OCI-LY3 (cell line): Measurements from ENCODE around the gene MUC5B.

Experiments used
- H2AFZ ChIP-seq: fragments of 200-600, 300-600 bp; shearing (Covaris generic); 2 replicates; pipeline ENCODE4 v1.6.0; 2014; ENCODE audit warnings: antibody characterized with exemption, low read depth, low read length
- H3K27ac ChIP-seq: fragments of 200-600, 300-600 bp; sonication (generic); 2 replicates; pipeline ENCODE4 v1.5.1; 2014; ENCODE audit warnings: mild to moderate bottlenecking, low read length, moderate library complexity, mixed read lengths
- H3K27me3 ChIP-seq: fragments of 200-600, 300-600 bp; sonication (generic); 2 replicates; pipeline ENCODE4 v1.6.1; 2014; ENCODE audit warnings: low read depth, low read length, mixed read lengths
- H3K36me3 ChIP-seq: fragments of 200-600, 300-600 bp; sonication (generic); replicated peaks from 2 replicates; pipeline ENCODE3; 2014; ENCODE audit warnings: low read depth, low read length, mixed read lengths
- H3K4me1 ChIP-seq: fragments of 300-600, 200-600 bp; sonication (generic); 2 replicates; pipeline ENCODE4 v1.6.1; 2014; ENCODE audit warnings: low read length, mixed read lengths
- H3K4me2 ChIP-seq: fragments of 200-600, 300-600 bp; sonication (generic); 2 replicates; pipeline ENCODE4 v1.6.1; 2014; ENCODE audit warnings: low read length, mixed read lengths
- H3K4me3 ChIP-seq: fragments of 300-600, 200-600 bp; sonication (generic); 2 replicates; pipeline ENCODE4 v1.5.1; 2014; ENCODE audit warnings: antibody characterized with exemption, mild to moderate bottlenecking, low read length, moderate library complexity
- H3K79me2 ChIP-seq: fragments of 300-600, 200-600 bp; shearing (Covaris generic); 2 replicates; pipeline ENCODE4 v1.6.1; 2014; ENCODE audit warnings: mild to moderate bottlenecking, low read length, mixed read lengths
- H3K9ac ChIP-seq: fragments of 300-600, 200-600 bp; shearing (Covaris generic); 2 replicates; pipeline ENCODE4 v1.6.0; 2014; ENCODE audit warnings: mild to moderate bottlenecking, low read length, moderate library complexity
- H3K9me3 ChIP-seq: fragments of 200-600, 300-600 bp; shearing (Covaris generic); 2 replicates; pipeline ENCODE4 v1.6.1; 2014; ENCODE audit warnings: low read length, mixed read lengths; ENCODE audit not compliant: insufficient read depth
- H4K20me1 ChIP-seq: fragments of 200-600, 300-600 bp; sonication (generic); 2 replicates; pipeline ENCODE4 v1.6.1; 2016; ENCODE audit warnings: low read length, mixed read lengths; ENCODE audit not compliant: insufficient read depth
- CTCF ChIP-seq: fragments of 200-600, 300-600 bp; sonication (generic); IDR thresholded peaks from 2 replicates; pipeline ENCODE4 v1.5.1; 2014; ENCODE audit warnings: antibody characterized with exemption, low read length, low read depth
- EZH2phosphoT487 ChIP-seq: fragments of 200-600 bp; shearing (Covaris generic); IDR thresholded peaks from 2 replicates; pipeline ENCODE4 v1.6.1; 2018; ENCODE audit warnings: antibody characterized with exemption, mixed run types, low read depth

MUC5B gene

GRCh38 chr11:1202154-1202775 lies 20.6 kb upstream of the MUC5B start:
- H3K4me3 ChIP-seq = no peak overlapping the region
- H3K36me3 ChIP-seq = no peaks in the 10 kb centered on the region
- H4K20me1 ChIP-seq = no peaks in the 10 kb centered on the region
- no peak for TF ChIP-seq EZH2phosphoT487
- no peak for TF ChIP-seq CTCF
- no peak overlapping the region for H3K27ac ChIP-seq
- no peaks in the 10 kb centered on the region for H3K4me1 ChIP-seq
- H2AFZ ChIP-seq = no peak overlapping the region
- H3K4me2 ChIP-seq = peak overlapping the region; percentile 30; the same call in 1 of the 2 replicates
- no peak overlapping the region for H3K9ac ChIP-seq
- H3K79me2 ChIP-seq = no peaks in the 10 kb centered on the region
- no peaks in the 10 kb centered on the region for H3K27me3 ChIP-seq
- no peaks in the 10 kb centered on the region for H3K9me3 ChIP-seq

- Histone ChIP-seq H3K79me2 (no peaks in the 10 kb centered on the region), H3K4me1 (no peaks in the 10 kb centered on the region), H3K4me2 (peak overlapping the region; percentile 30), H3K36me3 (no peaks in the 10 kb centered on the region), H3K9me3 (no peaks in the 10 kb centered on the region), H3K27me3 (no peaks in the 10 kb centered on the region), H3K4me3 (no peak overlapping the region), H4K20me1 (no peaks in the 10 kb centered on the region), H3K9ac (no peak overlapping the region), H2AFZ (0 out of 2 replicates have a peak overlapping the region, but pooled peaks have one; percentile 53), H3K27ac (no peak overlapping the region)
- TF ChIP-seq EZH2phosphoT487 (no peak), CTCF (peak; percentile 80)
Observed at GRCh38 chr11:1202776-1203504, 19.9 kb upstream of the MUC5B start.

- Histone ChIP-seq H3K27me3 (no peaks in the 10 kb centered on the region), H3K4me2 (no peak overlapping the region), H3K9me3 (no peaks in the 10 kb centered on the region), H3K27ac (no peak overlapping the region), H3K36me3 (no peaks in the 10 kb centered on the region), H4K20me1 (no peaks in the 10 kb centered on the region), H3K9ac (no peak overlapping the region), H3K4me1 (no peaks in the 10 kb centered on the region), H2AFZ (0 out of 2 replicates have a peak overlapping the region, but pooled peaks have one; percentile 53), H3K79me2 (no peaks in the 10 kb centered on the region), H3K4me3 (no peak overlapping the region)
- TF ChIP-seq CTCF = no peak
- no peak for TF ChIP-seq EZH2phosphoT487
Observed at GRCh38 chr11:1203505-1204271, 19.2 kb upstream of the MUC5B start.
